Activated CD8-positive, alpha-beta memory T cell treated with anti-CD3 and anti-CD28 coated beads for 1 hour (primary cell): Measurements from ENCODE around the gene ARHGAP26.
"Not testable (repeated sequence)": the region's sequence is repeated elsewhere in the genome, so short reads cannot be mapped to it uniquely, and the experiment has no call there.

ENCODE experiments used
- DNase-seq, 2 donors: peaks; one replicate each; pipeline ENCODE4 v3.0.0-alpha.2; 2020; ENCODE audit warnings: low read depth in 1 of 2; ENCODE audit errors: extremely low read depth in 1 of 2

ARHGAP26 gene

DNA sequence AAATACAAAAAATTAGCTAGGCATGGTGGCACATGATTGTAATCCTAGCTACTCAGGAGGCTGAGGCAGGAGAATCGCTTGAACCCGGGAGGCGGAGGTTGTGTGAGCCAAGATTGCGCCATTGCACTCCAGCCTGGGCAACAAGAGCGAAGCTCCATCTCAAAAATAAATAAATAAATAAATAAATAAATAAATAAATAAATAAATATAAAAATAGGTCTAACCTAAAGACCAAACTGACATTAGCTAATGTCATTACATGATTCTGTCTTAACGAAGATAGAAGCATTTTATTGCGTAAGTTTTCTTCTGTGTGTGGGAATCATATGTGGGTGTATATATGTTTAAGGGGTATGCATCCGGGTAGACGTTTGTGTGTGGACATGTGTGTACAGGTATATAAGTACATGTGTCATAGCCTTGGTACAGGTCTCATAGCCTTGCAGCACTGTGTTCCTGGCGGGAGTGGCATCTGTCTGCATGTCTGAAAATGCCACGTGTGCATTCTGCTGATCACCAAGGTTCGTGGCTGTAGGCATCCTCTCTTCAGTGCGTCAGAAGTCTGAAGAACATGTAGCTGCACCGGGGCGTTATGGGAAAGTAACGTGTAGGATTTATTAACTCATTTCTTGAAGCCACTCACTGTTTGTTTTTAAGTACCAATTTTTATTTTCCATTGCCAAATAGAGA is 335.2 kb downstream of the ARHGAP26 start:
- no peak for DNase-seq

DNA sequence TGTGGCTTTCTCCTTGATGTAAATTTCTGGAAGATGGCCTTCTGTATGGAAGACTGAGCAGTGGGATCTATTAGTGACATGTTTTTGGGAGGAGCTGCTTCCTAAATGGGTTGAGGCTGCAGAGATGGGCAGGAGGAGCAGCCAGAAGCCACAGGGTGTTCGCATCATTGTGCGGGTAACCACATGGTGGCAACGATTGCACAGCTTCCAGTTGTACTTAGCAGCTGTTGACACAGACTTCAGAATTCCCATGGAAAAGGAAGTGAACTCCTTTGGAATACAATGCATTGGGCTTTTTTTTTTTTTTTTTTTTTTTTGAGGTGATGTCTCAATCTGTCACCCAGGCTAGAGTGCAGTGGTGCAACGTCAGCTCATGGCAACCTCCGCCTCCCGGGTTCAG is 336.0 kb downstream of the ARHGAP26 start:
- no peak for DNase-seq

DNA sequence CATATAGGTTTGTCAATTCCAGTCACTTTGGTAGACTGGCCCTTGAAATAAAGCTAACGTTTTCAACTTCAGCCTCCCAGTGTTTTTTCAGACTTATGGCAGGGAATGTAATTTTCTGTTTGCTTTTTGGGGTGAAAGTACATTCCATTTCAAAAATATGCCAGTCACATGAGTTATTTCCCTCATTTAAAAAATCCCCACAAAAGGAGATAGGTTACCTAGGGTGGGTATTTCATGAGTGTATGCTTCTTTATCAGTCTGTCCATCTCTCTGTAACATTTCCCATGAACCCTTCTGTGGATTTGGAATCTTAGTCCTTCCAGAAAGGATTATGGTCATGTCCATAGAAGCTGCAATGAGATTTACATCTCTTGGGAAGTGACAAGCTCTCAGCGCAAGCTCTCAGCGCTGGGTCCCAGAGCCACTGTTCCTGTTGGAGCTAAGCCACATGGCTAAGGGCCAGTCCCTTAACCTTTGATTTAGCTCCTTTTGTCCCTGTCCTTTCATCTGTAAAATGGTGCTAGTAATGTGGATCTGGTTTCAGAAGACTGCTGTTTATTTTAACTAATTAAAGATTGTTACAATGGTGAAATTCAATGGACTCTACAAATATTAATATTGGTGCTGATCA is 338.4 kb downstream of the ARHGAP26 start:
- DNase-seq: no peak

DNA sequence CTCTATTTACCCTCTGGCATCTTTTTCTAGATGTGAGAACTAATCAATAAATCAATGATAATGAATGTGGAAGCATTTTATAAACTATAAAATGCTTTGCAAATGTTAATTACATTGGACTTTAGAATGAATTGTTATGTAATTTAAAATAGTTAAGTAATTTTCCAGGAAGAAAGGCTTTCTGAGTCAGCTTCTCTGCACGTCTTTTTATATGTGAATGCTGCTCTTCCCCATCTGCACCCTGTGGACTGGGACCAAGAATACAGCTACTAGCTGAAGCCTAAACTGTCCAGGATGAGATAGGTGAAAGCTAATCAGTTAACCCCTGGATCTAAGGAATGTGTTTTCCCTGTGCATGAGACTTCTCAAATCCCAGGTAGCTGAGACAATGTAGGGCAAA is 340.4 kb downstream of the ARHGAP26 start:
- no peak for DNase-seq

- no peak for DNase-seq
Observed at GRCh38 chr5:143111799-143112198, 341.6 kb downstream of the ARHGAP26 start.

- no peak for DNase-seq
Observed at GRCh38 chr5:143113461-143113860, 343.3 kb downstream of the ARHGAP26 start.

- no peak for DNase-seq
Observed at GRCh38 chr5:143114481-143114880, 344.3 kb downstream of the ARHGAP26 start.

DNA sequence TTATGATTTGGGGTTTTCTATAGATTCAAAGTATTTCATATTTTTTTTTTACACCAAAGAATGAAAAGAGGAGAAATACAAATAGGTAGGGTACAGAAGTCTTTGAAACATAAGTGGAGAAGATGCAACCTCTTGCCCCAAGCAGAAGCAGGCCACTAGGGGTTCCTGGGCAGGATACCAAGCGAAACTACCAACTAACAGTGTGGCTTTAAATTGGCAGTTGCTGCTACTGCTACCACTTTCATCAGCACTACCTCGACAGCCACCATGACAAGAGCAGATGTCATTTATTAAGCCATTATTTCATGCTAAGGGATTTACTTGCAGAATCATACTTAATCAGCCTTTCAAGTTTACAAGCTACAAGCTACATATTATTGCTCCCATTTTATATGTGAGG is 345.2 kb downstream of the ARHGAP26 start:
- no peak for DNase-seq

DNA sequence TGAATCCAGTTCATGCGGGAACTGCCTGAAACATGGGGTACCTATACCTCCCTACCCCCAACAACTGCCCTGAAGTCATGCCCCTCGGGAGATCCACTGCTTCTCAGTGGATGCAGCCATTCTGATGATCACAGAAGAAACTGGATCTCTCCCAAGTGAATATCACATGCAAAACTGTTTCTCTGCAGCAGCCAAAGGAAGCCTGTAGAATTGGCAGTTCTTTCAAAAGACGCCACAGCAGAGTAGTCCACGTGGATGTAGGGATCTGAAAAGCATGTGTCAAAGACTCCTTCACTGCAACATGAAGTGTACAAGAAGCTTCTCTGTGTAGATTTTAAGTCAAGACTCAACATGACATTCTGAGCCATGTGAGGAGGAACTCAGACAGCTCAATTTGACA is 346.6 kb downstream of the ARHGAP26 start:
- DNase-seq: no peak

DNA sequence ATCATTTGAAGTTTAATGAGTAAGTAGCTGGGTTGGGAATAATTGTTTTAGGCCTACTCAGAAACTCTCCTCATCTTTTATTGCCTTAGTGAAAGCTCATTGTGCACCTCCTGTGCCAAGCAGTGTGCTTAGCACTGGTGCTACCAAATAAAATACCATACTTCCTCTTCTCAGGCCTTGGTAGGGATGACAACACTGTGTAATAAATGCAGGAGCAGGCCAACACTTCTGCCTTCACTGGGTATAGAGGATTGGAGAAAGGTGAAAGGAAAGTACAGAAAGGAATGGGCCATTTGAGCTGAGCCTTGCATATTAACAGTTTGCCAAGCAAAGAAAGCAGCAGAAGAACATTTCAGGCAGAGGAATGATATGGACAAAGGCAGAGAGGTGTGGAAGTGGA is 347.6 kb downstream of the ARHGAP26 start:
- no peak for DNase-seq

GRCh38 chr5:143118222-143118621 is 348.0 kb downstream of the ARHGAP26 start:
- no peak for DNase-seq

DNA sequence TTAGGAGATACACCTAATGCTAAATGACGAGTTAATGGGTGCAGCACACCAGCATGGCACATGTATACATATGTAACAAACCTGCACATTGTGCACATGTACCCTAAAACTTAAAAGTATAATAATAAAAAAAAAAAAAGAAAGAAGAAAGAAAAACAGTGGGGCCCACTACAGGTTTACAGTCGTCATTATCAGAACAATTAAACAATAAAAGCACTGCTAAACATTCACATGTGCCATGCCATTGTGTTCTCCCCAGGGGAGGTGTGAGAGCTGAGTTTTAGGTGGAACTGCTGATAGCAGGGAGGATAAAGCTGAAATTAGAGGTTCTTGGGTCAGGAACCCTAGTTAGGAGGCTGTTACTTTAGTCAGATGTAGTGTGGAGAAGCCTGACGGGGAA is 348.6 kb downstream of the ARHGAP26 start:
- DNase-seq: not testable (repeated sequence)

- no peak for DNase-seq
Observed at GRCh38 chr5:143119291-143119769, 349.2 kb downstream of the ARHGAP26 start.

DNA sequence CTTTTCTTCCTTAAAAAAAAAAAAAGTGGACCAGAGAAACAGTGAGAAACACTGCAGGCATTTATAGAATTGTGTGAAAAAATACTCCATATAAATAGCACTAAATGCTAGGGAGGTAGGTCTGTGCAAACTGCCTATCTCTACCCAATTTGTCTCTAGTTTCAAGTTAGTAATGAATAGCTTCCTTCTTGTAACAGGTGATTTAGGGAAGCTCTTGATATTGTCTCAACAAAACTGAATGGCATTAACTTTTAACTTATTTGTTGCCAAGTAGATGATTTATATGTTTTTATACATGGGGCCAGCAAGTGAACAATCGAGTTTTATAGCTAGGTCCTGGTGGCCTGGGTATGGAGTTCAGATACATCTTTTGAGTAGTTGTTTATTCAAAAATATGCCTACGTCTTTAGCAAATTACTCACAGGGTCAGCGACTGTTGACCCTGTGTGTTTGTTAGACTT is 349.7 kb downstream of the ARHGAP26 start:
- DNase-seq: no peak

GRCh38 chr5:143120460-143121134 is 350.4 kb downstream of the ARHGAP26 start:
- DNase-seq: no peak

DNA sequence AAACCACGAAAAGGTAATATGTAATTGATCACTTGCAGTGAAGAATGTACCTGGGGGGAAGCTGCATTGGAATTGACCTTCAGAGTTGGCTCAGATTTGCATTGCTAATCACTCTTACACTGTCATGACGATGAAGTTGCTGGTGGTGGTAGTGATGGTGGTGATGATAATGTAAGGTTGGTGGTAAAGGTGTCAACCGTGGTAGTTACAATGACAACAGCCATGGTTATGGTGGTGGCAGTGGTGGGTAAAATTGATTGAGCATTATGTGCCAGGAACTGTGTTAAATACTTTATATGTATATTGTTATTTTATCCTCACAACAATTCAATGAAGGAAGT is 350.9 kb downstream of the ARHGAP26 start:
- DNase-seq: no peak

DNA sequence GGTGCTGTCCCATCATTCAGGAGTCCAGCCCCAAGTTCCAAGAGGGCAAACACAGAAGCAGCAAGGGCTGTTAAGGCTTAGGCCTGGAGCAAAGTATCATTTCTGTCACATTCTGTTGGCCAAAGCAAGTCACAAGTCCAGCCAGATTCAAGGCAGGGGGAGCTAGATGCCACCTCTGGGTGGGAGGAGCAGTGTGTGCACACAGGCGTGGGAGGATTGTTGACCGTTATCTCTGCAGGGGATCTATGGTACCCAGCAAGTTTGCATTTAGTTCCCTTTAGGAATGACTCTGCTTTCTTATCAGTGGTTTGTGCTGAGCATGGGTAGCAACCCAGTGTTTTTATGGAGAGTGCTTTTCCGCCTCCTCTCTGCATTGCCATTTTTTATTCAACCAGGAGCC is 354.4 kb downstream of the ARHGAP26 start:
- no peak for DNase-seq

DNA sequence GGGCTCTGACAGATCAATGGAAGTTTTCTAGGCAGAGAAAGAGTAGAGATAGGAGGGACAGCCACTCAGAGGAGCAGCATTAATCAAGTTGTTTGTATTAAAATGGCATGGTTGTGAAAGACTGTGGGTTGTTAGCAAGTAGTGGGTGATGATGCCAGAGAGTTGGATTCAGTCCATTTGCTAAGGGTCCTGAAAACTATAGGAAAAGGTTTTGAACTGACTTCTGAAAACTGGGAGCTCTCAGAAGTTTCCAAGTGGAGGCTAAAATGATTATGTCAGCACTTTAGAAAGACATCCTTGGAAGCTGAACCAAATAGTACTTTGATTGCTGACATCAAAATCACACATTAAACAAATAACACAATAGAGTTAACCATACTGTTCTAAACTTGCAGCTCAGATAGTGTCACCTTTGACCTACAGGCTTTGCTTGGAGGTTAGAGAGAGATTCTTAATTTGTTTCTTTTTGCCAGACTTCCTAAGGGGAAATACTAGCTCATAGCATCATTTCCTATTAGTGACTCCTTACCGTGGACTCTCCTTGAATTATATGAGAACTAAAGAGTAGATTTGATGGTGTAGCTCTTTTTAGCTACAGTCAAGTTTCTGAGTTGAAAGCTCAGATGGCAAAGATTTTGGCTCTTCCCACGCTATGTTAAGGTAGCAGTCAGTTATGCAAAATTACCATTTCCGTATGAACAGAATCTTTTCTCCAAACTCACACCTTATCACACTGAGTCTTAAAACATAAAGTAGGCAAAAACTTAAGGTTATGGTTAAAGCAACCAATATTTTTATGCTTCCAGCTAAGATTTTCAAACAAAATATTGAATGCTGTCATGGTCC is 356.2 kb downstream of the ARHGAP26 start:
- no peak for DNase-seq

- DNase-seq: no peak
Observed at GRCh38 chr5:143128412-143129071, 358.4 kb downstream of the ARHGAP26 start.

DNA sequence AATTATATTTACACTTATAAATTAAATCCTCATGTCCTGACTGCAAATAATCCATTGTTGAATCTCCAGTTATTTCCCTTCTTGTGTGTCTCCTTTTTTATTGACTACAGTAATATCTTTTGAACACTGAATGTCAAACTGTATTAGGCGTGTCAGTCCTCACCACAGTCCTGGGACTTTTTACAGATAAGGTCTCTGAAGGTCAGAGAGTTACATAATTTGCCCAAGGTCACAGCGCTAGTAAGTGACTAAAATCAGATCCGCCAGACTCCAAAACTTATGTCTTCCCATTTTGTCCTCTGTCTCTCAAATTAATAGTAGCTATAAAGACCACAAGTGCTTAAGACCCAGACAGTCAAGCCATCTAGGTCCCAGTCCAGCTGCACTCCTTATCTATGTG is 359.0 kb downstream of the ARHGAP26 start:
- DNase-seq: no peak
